Mucosa of gallbladder (tissue), 1 donor: ENCODE measurements around the gene NOL9. TPM values are rescaled to one million over a fixed set of nuclear protein-coding genes. Genes with fewer than 3 reads are reported as not detected.
"Not testable (repeated sequence)": the region's sequence is repeated elsewhere in the genome, so short reads cannot be mapped to it uniquely, and the experiment has no call there.

Source experiments
- DNase-seq: peaks from one replicate; pipeline ENCODE4 v3.0.0-alpha.2; 2020; ENCODE audit warnings: low spot score
- total RNA-seq: library from RNA; stranded (reverse); gene quantifications from one replicate; pipeline ENCODE4 v1.2.1, GENCODE V29; 2021
- donor health status: DM: no; HTN: no; CAD: no.

The NOL9 gene
- total RNA-seq, 1 donor from 2014 or later, result 24.2 TPM

GRCh38 chr1:6503884-6504602 is 50.3 kb downstream of the NOL9 start:
- DNase-seq, result no peak

- peak; percentile 44 for DNase-seq
These were observed 52.1 kb downstream of the NOL9 start for GRCh38 chr1:6502000-6502891.

DNA sequence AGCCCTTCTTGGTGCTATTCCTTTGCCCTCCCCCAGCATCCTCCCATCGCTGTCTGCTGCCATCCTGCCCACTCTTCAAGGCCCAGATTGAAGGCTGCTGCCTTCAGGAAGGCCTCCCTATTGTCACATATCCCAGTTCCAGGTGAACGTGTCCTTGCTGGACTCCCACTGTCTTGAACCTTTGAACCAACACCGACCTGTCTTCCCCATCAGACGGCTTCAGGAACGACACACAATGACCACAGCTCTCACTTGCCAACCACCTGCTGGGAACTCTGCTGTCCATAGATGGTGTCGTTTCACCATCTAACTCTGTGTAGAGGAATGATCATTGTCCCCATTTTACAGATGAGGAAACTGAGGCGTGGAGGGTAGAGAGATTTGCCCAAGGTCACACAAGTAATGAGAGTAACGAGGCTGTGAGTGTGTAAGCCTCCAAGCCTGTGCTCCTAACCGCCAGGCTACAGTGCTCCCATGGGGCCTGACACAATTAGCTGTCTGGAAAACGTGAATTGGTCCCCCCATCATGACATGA is 53.0 kb downstream of the NOL9 start:
- DNase-seq, result no peak

GRCh38 chr1:6500544-6501278 is 53.6 kb downstream of the NOL9 start:
- DNase-seq, result no peak

DNA sequence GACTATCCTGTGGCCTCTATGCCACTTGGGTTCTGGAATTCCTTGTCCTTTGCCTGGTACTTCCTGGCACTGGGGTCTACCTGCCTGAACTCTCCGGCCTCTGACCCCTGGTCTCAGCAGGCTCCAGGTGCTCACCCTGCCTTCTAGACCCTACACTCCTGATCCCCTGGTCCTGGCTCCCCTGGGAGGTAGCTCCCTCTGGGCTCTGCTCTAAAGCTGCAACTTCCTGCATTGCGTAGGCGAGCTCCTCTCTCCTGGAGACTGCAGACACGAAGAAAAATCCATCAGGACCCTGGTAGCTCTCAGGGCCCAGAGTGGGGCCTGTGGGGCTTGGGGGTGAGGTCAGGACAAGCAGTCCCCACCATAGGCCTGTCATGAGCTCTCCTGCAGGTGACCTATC is 55.0 kb downstream of the NOL9 start:
- DNase-seq, result no peak

GRCh38 chr1:6498576-6499111 is 55.7 kb downstream of the NOL9 start:
- no peak for DNase-seq

GRCh38 chr1:6497867-6498575 is 56.3 kb downstream of the NOL9 start:
- no peak for DNase-seq

DNA sequence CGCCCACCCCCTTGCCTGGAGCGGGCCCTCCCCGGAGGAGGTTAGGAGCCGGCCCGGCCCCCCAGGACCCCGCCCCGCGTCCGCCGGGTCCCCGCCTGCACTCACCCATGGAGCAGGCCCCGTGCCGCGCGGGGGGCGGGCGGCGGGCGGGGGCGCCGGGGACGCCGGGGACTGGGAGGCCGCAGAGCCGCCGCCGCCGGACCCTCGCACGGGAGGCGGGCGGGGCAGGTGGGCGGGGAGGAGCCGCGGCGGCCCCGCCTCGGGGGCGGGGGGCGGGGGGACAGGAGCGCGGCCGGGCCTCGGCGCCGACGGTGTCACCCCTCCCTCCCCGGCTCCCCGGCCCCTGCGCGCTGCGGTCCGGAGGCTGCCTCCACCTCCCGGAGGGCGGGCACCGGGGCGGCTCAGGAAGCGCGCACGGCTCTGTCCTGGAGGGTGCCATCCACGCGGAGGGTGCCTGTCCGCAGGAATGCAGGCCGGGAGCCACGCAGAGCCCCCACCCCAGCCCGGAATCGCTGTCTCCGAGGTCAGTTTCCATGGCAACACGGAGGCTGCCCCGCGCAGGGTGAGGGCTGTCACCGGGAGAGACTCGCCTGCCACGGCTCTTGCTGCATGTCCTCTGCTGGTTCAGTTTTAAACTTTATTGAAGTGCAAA is 57.0 kb downstream of the NOL9 start:
- peak; percentile 50 for DNase-seq

- DNase-seq, result no peak
These were observed 57.5 kb downstream of the NOL9 start for GRCh38 chr1:6496890-6497214.

DNA sequence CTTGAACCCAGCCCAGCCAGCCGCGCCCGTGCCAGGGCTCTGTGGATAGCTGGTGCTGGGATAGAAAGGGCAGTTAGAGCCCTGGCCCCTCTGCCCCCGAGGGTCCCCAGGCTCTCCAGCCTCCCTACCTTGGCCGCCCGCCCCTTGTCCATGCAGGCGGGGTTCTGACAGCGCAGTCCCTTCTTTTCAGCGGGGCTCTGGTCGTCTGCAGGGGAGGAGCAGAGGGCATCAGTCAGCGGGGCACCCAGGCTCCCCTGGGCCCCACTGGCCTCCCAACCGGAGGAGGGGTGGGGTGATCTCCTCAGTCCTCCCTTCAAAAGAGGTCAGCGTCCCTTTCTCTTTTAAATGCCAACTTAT is 58.0 kb downstream of the NOL9 start:
- no peak for DNase-seq

- DNase-seq, result no peak
These were observed 58.6 kb downstream of the NOL9 start for GRCh38 chr1:6495540-6496364.

DNA sequence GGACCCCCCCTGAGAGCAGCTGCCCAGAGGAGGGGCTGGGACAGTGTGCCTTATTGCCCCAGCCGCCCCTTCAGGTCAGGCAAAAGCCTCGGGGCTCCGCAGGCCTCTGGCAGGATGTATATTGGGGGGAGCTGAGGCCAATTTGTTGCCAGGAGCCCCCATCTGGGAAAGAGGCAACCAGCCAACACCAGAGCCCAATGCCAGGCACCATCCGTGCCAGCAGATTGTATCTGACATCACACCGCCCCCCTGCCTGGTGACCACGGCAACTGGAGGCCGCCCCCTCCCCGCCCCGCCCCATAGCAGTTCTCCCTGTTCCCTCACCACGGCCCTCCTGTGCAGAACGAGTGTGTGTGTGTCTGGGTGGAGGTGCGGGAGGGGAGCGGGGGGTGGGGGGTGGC is 59.3 kb downstream of the NOL9 start:
- DNase-seq, result no peak

- DNase-seq, result no peak
These were observed 59.7 kb downstream of the NOL9 start for GRCh38 chr1:6494627-6495026.

DNA sequence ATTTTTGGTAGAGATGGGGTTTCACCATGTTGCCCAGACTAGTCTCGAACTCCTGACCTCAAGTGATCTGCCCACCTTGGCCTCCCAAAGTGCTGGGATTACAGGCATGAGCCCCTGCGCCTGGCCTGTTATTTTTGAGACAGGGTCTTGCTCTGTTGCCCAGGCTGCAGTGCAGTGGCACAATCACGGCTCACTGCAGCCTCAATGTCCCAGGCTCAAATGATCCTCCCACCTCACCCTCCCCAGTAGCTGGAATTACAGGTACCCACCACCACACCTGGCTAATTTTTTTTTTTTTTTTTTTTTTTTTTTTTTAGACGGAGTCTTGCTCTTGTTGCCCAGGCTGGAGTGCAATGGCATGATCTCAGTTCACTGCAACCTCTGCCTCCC is 60.5 kb downstream of the NOL9 start:
- DNase-seq, result not testable (repeated sequence)

- no peak for DNase-seq
These were observed 62.3 kb downstream of the NOL9 start for GRCh38 chr1:6491966-6492365.

- DNase-seq, result no peak
These were observed 62.8 kb downstream of the NOL9 start, which contains the start of gene PLEKHG5 for GRCh38 chr1:6491480-6491962. Gene PLEKHG5 (minus strand): TSS chr1:6491667. CDS start chr1:6477571, 14,096 bp downstream.

GRCh38 chr1:6491081-6491449 is 63.2 kb downstream of the NOL9 start:
- no peak for DNase-seq

DNA sequence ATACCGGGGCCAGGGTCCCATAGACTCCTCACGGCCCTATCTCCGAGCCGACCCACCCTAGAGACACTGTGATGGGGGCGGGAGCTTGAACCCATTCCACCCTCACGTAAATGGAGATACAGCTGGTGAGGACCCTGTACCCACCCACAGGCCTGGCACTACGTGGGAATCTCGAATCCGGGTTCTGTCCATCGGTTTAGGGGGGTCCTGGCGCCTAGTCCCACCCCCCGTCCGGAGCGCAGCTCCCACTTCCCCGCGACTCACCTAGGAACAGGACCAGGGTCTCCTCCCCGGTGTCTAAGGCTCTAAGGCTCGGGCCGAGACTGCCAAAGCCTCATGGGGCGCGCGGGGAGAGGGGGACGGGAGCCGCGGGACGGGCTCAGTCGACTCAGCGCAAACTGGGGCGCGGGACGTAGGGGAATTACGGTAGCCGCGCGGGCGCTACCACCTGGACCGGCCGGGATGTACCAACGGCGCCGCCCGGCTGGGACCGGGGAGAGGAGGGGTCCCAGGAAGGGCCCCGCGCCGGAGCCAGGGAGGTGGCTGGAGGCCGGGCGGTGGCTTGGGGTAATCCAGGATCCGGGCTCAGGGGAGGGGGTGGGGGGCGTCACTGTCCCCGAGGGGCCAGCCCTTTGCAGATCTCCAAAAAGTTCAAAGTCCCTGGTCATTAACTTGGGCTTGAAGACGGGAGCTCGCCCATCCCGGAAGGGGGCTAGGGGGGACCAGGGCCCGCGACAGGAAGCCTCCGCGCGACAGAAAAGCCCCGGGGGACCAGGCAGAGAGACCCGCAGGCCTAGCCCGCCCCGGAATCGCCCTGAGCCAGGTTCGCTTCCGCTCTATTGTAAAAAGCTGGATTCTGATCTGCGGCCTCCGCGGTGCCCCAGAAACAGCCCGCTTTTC is 63.9 kb downstream of the NOL9 start:
- DNase-seq, result peak; percentile 66

- peak; percentile 68 for DNase-seq
These were observed 64.5 kb downstream of the NOL9 start for GRCh38 chr1:6489799-6490180.
